Measurements from ENCODE around the gene RHOH.

RHOH gene

DNA sequence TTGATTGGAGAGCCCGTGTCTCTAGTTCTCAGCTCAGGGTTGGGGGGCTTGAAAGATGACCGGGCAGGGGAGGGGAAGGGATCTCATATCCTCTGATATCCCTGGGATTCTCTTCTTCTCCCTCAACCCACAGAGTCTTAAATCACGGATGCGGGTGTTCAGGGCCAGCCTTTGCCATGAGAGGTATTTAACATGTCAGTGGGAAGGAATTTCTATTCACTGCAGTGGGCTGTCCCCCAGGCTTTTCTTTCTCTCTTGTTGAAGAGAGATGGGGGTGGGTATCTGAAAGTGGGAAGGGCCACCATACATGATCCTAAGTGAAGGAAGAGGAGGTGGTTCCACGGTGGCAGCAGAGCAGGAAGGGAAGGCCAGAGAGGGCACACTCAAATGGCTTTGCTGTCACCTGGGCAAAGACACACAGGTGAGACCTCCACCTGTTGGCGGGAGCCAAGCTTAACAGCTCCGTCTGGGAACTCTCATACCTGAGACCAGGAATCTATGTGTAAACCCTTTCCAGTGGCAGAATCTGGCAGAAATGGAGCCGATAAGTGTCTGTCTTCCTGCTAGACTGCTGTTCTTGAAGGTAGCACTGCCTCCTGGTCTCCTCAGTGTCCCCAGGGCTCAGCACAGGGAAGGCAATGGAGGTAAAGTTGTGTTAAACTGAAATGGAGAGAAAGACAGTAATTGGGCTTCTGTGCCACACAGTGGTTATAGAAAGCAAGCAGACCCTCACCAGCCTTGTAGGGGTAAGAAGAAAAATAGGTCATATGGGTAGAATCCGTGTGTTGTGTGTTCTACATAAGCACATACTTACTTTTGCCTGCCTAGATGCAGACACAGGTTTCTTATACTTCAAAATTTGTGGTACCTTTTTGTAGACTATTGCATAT, 49.4 kb downstream of the RHOH start:
- H3K36me3 ChIP-seq (ENCODE audit: control insufficient read depth in 2 of 2, insufficient read depth in 1 of 2, low read length in 2 of 2): no peaks in the 10 kb centered on the region
- H3K4me3 ChIP-seq (ENCODE audit: low read depth, low read length): no peak overlapping the region
- no peaks in the 10 kb centered on the region for H3K4me1 ChIP-seq (ENCODE audit: control insufficient read depth, insufficient read depth, low read length)
- ChIA-PET POLR2A (no interaction called here), CTCF (no interaction called here)
- H3K27ac ChIP-seq (ENCODE audit: extremely low read depth, low read depth, low read length): no peak overlapping the region
- H3K9me3 ChIP-seq (ENCODE audit: control insufficient read depth, insufficient read depth, low read depth, low read length): no peaks in the 10 kb centered on the region
- TF ChIP-seq ZNF768 (tag by site-specific recombination; IDR thresholded peaks at IDR 0.05): no peak
- TF ChIP-seq ZNF23 (tag by site-specific recombination; IDR thresholded peaks at IDR 0.05; ENCODE audit: borderline replicate concordance): no peak
- no peak for TF ChIP-seq ZNF621 (tag by site-specific recombination; IDR thresholded peaks at IDR 0.05)
- TF ChIP-seq, protein P1, sequence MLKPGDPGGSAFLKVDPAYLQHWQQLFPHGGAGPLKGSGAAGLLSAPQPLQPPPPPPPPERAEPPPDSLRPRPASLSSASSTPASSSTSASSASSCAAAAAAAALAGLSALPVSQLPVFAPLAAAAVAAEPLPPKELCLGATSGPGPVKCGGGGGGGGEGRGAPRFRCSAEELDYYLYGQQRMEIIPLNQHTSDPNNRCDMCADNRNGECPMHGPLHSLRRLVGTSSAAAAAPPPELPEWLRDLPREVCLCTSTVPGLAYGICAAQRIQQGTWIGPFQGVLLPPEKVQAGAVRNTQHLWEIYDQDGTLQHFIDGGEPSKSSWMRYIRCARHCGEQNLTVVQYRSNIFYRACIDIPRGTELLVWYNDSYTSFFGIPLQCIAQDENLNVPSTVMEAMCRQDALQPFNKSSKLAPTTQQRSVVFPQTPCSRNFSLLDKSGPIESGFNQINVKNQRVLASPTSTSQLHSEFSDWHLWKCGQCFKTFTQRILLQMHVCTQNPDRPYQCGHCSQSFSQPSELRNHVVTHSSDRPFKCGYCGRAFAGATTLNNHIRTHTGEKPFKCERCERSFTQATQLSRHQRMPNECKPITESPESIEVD (tag by site-specific recombination; IDR thresholded peaks at IDR 0.05): no peak
- TF ChIP-seq GLI4 (tag by site-specific recombination; IDR thresholded peaks at IDR 0.05): no peak
- TF ChIP-seq ZNF37A (tag by site-specific recombination; IDR thresholded peaks at IDR 0.05): no peak
- TF ChIP-seq, protein P2, sequence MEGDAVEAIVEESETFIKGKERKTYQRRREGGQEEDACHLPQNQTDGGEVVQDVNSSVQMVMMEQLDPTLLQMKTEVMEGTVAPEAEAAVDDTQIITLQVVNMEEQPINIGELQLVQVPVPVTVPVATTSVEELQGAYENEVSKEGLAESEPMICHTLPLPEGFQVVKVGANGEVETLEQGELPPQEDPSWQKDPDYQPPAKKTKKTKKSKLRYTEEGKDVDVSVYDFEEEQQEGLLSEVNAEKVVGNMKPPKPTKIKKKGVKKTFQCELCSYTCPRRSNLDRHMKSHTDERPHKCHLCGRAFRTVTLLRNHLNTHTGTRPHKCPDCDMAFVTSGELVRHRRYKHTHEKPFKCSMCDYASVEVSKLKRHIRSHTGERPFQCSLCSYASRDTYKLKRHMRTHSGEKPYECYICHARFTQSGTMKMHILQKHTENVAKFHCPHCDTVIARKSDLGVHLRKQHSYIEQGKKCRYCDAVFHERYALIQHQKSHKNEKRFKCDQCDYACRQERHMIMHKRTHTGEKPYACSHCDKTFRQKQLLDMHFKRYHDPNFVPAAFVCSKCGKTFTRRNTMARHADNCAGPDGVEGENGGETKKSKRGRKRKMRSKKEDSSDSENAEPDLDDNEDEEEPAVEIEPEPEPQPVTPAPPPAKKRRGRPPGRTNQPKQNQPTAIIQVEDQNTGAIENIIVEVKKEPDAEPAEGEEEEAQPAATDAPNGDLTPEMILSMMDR (tag by site-specific recombination; IDR thresholded peaks at IDR 0.05): no peak
- TF ChIP-seq, protein P3, sequence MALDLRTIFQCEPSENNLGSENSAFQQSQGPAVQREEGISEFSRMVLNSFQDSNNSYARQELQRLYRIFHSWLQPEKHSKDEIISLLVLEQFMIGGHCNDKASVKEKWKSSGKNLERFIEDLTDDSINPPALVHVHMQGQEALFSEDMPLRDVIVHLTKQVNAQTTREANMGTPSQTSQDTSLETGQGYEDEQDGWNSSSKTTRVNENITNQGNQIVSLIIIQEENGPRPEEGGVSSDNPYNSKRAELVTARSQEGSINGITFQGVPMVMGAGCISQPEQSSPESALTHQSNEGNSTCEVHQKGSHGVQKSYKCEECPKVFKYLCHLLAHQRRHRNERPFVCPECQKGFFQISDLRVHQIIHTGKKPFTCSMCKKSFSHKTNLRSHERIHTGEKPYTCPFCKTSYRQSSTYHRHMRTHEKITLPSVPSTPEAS (tag by site-specific recombination; IDR thresholded peaks at IDR 0.05): no peak
- TF ChIP-seq, protein P4, sequence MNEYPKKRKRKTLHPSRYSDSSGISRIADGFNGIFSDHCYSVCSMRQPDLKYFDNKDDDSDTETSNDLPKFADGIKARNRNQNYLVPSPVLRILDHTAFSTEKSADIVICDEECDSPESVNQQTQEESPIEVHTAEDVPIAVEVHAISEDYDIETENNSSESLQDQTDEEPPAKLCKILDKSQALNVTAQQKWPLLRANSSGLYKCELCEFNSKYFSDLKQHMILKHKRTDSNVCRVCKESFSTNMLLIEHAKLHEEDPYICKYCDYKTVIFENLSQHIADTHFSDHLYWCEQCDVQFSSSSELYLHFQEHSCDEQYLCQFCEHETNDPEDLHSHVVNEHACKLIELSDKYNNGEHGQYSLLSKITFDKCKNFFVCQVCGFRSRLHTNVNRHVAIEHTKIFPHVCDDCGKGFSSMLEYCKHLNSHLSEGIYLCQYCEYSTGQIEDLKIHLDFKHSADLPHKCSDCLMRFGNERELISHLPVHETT (tag by site-specific recombination; IDR thresholded peaks at IDR 0.05): no peak
- TF ChIP-seq ZFP37 (tag by site-specific recombination; IDR thresholded peaks at IDR 0.05): no peak
- TF ChIP-seq ZNF350 (tag by site-specific recombination; IDR thresholded peaks at IDR 0.05): no peak
- TF ChIP-seq TRIM28 (IDR thresholded peaks at IDR 0.05; ENCODE audit: borderline replicate concordance, low read length): no peak
- no peak for TF ChIP-seq ZNF132 (tag by site-specific recombination; IDR thresholded peaks at IDR 0.05; ENCODE audit: borderline replicate concordance)
- no peak for TF ChIP-seq ZNF670 (tag by site-specific recombination; IDR thresholded peaks at IDR 0.05; ENCODE audit: low read depth)
- TF ChIP-seq ZNF335 (tag by site-specific recombination; conservative IDR thresholded peaks at IDR 0.05): no peak
- no peak for TF ChIP-seq ZNF114 (tag by site-specific recombination; IDR thresholded peaks at IDR 0.05)
- TF ChIP-seq ZBTB1 (tag by site-specific recombination; IDR thresholded peaks at IDR 0.05): no peak
- no peak for TF ChIP-seq GLI2 (tag by site-specific recombination; IDR thresholded peaks at IDR 0.05; ENCODE audit: borderline replicate concordance, low read depth)
- no peak for TF ChIP-seq ZNF843 (tag by site-specific recombination; IDR thresholded peaks at IDR 0.05)
- TF ChIP-seq ZNF549 (tag by site-specific recombination; IDR thresholded peaks at IDR 0.05): no peak
